ENCODE data around the gene SH3RF3.

- TF ChIP-seq CTCF (IDR thresholded peaks at IDR 0.05): no peak
- no peak for TF ChIP-seq POLR2A (IDR thresholded peaks at IDR 0.05)
Observed at GRCh38 chr2:109124982-109125592, 3.9 kb upstream of the SH3RF3 start.
